PC-9 (cell line): ENCODE data around the gene CALN1. TPM values are rescaled to one million over a fixed set of nuclear protein-coding genes. Genes with fewer than 3 reads are reported as not detected.

Experiments
- BruUV-seq: library from RNA; stranded (reverse); fragments of 400-500 nt; replicated peaks from 2 replicates; lab custom pipeline; 2021; lab: Mats Ljungman, UMichigan
- CTCF ChIA-PET: fragments of 300-600 bp; sonication (Branson Sonifier 250); formaldehyde crosslinking; loops from one replicate; lab custom pipeline; 2022; ENCODE audit warnings: antibody characterized with exemption; lab: Charles Lee
- POLR2A ChIA-PET: fragments of 300-600 bp; sonication (Branson Sonifier 250); formaldehyde crosslinking; loops from one replicate; lab custom pipeline; 2022; ENCODE audit warnings: antibody characterized with exemption; ENCODE audit not compliant: unreplicated experiment; lab: Charles Lee
- DNase-seq, 2 experiments: peaks; one replicate each; pipeline versions ENCODE4 v3.0.0 to v3.0.0-alpha.2; 2015 to 2022; ENCODE audit warnings: mixed read lengths in 1 of 2
- H2AFZ ChIP-seq: fragments of 200-600 bp; sonication (generic); 2 replicates; pipeline ENCODE4 v1.8.1; 2017; ENCODE audit warnings: antibody characterized with exemption
- H3F3A ChIP-seq: fragments of 200-600 bp; sonication (generic); 2 replicates; pipeline ENCODE4 v1.8.1; 2017; ENCODE audit warnings: antibody characterized with exemption, mild to moderate bottlenecking, low read depth; ENCODE audit not compliant: insufficient read depth
- H3K27ac ChIP-seq: fragments of 200-600 bp; sonication (generic); 2 replicates; pipeline ENCODE4 v1.6.1; 2016; ENCODE audit warnings: mixed run types
- H3K27me3 ChIP-seq: fragments of 200-600 bp; sonication (generic); 2 replicates; pipeline ENCODE4 v1.6.1; 2016; ENCODE audit warnings: low read depth, mixed run types; ENCODE audit not compliant: insufficient read depth
- H3K36me3 ChIP-seq: fragments of 200-600 bp; sonication (generic); 2 replicates; pipeline ENCODE4 v1.6.1; 2016; ENCODE audit warnings: low read depth, mixed run types
- H3K4me1 ChIP-seq: fragments of 200-600 bp; sonication (generic); replicated peaks from 2 replicates; pipeline ENCODE4 v1.6.1; 2016; ENCODE audit warnings: mixed run types; ENCODE audit not compliant: insufficient read depth
- H3K4me2 ChIP-seq: fragments of 200-600 bp; sonication (generic); 2 replicates; pipeline ENCODE4 v1.6.1; 2017; ENCODE audit warnings: mixed run types
- H3K4me3 ChIP-seq: fragments of 200-600 bp; sonication (generic); 2 replicates; pipeline ENCODE4 v1.6.1; 2016; ENCODE audit warnings: mixed run types
- H3K79me2 ChIP-seq: fragments of 200-600 bp; sonication (generic); 2 replicates; pipeline ENCODE4 v1.6.1; 2017; ENCODE audit warnings: low read depth, mixed run types
- H3K9me2 ChIP-seq: fragments of 200-600 bp; sonication (generic); 2 replicates; pipeline ENCODE4 v1.8.1; 2017; ENCODE audit warnings: mild to moderate bottlenecking; ENCODE audit not compliant: insufficient read depth
- H3K9me3 ChIP-seq: fragments of 200-600 bp; sonication (generic); 2 replicates; pipeline ENCODE4 v1.8.1; 2016; ENCODE audit warnings: low read depth; ENCODE audit not compliant: insufficient read depth
- H4K20me1 ChIP-seq: fragments of 200-600 bp; sonication (generic); 2 replicates; pipeline ENCODE4 v1.8.1; 2017; ENCODE audit not compliant: insufficient read depth
- EZH2 ChIP-seq: fragments of 200-600 bp; sonication (generic); IDR thresholded peaks from 2 replicates; pipeline ENCODE4 v1.8.0; 2017; ENCODE audit warnings: antibody characterized with exemption, low read depth
- intact Hi-C: fragments of 100-400 bp; cut with micrococcal nuclease; formaldehyde crosslinking; loops from one replicate; pipeline ENCODE4 v1.10.0; 2022; ENCODE audit not compliant: unreplicated experiment
- total RNA-seq: library from RNA; stranded (reverse); gene quantifications from 2 replicates; pipeline ENCODE4 v1.2.3, GENCODE V29; 2021
- TF ChIP-seq, protein P1 (sequence below): fragments of 200-600 bp; sonication (generic); conservative IDR thresholded peaks from 2 replicates; pipeline ENCODE4 v1.6.1; 2017; ENCODE audit warnings: mixed run types, antibody characterized with exemption, mild to moderate bottlenecking, moderate library complexity

CALN1 gene
- total RNA-seq, 1 experiment from 2014 or later, result not detected

DNA sequence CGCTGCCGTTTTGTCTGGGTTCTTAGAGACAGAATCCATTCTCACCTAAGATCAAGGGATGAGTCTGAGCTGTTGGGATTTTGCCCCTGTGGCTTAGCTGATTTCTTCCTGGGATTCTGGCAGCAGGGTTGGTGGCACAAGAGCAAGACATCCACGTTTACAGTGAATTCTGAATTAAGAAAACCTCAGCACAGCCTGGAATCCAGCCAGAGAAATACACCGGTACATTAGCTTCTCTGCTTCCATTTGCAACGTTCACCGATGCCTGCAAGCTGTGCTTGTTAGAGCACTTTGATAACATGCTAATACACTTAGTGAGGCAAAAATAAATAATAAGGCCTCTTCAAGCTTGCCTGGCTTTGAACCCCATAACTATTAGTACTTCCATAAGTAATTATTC, 569.8 kb downstream of the CALN1 start:
- Histone ChIP-seq H2AFZ (no peak overlapping the region), H3K9me3 (no peaks in the 10 kb centered on the region), H3K36me3 (no peaks in the 10 kb centered on the region), H3K9me2 (no peaks in the 10 kb centered on the region), H4K20me1 (no peaks in the 10 kb centered on the region), H3K4me3 (no peak overlapping the region), H3K4me1 (no peaks in the 10 kb centered on the region), H3K4me2 (no peak overlapping the region), H3K79me2 (no peaks in the 10 kb centered on the region), H3K27ac (no peak overlapping the region), H3F3A (no peaks in the 10 kb centered on the region), H3K27me3 (no peaks in the 10 kb centered on the region)
- BruUV-seq, result no TSS peak
- intact Hi-C loops, result no loop called here
- ChIA-PET CTCF (no interaction called here), POLR2A (no interaction called here)
- no peak for TF ChIP-seq EZH2
- TF ChIP-seq, protein P1, sequence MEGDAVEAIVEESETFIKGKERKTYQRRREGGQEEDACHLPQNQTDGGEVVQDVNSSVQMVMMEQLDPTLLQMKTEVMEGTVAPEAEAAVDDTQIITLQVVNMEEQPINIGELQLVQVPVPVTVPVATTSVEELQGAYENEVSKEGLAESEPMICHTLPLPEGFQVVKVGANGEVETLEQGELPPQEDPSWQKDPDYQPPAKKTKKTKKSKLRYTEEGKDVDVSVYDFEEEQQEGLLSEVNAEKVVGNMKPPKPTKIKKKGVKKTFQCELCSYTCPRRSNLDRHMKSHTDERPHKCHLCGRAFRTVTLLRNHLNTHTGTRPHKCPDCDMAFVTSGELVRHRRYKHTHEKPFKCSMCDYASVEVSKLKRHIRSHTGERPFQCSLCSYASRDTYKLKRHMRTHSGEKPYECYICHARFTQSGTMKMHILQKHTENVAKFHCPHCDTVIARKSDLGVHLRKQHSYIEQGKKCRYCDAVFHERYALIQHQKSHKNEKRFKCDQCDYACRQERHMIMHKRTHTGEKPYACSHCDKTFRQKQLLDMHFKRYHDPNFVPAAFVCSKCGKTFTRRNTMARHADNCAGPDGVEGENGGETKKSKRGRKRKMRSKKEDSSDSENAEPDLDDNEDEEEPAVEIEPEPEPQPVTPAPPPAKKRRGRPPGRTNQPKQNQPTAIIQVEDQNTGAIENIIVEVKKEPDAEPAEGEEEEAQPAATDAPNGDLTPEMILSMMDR, result no peak
- DNase-seq, result no peak

DNA sequence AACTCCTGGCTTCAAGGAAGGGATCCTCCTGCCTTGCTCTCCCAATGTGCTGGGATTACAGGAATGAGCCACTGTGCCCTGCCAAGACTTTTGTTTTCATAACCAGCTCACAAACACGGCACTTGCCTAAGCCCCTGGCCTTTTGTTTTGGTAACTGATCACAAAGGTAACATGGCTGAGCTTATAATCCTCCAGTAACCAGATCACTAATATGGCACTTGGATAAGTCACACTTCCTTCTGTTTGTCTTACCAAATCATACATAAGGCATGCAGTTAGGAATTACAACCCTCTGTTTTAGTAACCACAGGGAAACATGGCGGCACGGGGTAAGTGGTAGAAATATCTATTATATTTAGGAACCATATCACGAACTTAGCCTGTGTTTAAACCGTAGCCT, 577.1 kb downstream of the CALN1 start:
- intact Hi-C loops, result no loop called here
- Histone ChIP-seq H3K9me2 (no peaks in the 10 kb centered on the region), H3K9me3 (no peaks in the 10 kb centered on the region), H4K20me1 (no peaks in the 10 kb centered on the region), H3K4me3 (no peak overlapping the region), H2AFZ (no peak overlapping the region), H3K4me2 (no peak overlapping the region), H3K36me3 (no peaks in the 10 kb centered on the region), H3K27me3 (peaks cover 28% of the 10 kb centered on the region), H3K79me2 (no peaks in the 10 kb centered on the region), H3K4me1 (no peaks in the 10 kb centered on the region), H3K27ac (no peak overlapping the region), H3F3A (no peaks in the 10 kb centered on the region)
- DNase-seq, result no peak
- TF ChIP-seq, protein P1, result no peak
- TF ChIP-seq EZH2, result no peak
- BruUV-seq, result no TSS peak
- ChIA-PET POLR2A (no interaction called here), CTCF (no interaction called here)

DNA sequence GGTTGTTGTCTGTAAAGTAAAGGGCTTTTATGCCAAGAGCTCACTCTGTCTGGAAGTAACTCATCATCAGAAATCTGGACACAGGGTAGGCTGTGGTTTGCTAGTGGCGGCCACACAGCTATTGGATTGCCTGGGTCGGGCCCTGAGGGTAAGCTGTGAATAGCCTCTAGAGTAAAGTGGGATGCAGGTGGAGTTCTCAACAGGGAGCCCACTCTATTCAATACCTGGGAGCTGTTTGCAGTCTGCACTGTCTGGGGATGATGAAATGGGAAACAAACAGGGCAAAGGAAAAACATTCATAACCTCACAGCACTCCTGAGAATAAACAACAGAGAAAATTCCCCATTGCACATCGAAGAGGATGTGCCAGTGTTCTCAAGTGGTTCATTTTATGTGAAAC, 582.6 kb downstream of the CALN1 start:
- peaks cover 34% of the 10 kb centered on the region for H3K27me3 ChIP-seq
- no peak overlapping the region for H2AFZ ChIP-seq
- no peak overlapping the region for H3K4me3 ChIP-seq
- H3K9me2 ChIP-seq, result no peaks in the 10 kb centered on the region
- no peak overlapping the region for H3K4me2 ChIP-seq
- TF ChIP-seq EZH2, result no peak
- TF ChIP-seq, protein P1, result no peak
- no peaks in the 10 kb centered on the region for H3K36me3 ChIP-seq
- no TSS peak for BruUV-seq
- no peaks in the 10 kb centered on the region for H4K20me1 ChIP-seq
- H3K4me1 ChIP-seq, result no peaks in the 10 kb centered on the region
- intact Hi-C loops, result no loop called here
- CTCF ChIA-PET, result no interaction called here
- DNase-seq, result no peak
- H3K9me3 ChIP-seq, result no peaks in the 10 kb centered on the region
- no peaks in the 10 kb centered on the region for H3F3A ChIP-seq
- no peak overlapping the region for H3K27ac ChIP-seq
- no peaks in the 10 kb centered on the region for H3K79me2 ChIP-seq
- POLR2A ChIA-PET, result no interaction called here
